Stimulated activated effector memory CD8-positive, alpha-beta T cell treated with anti-CD3 and anti-CD28 coated beads, Interleukin-12 subunit alpha, Interleukin-12 subunit beta, amount 100 ng/mL, for 72 hours (primary cell): ENCODE measurements around the gene TMEM14B.

Source experiments
- ATAC-seq: fragments of 150-1000 bp; cut with Tn5 transposase; 2 replicates; pipeline ENCODE4 v1.10.0; 2021
- DNase-seq, 2 donors: peaks; one replicate each; pipeline ENCODE4 v3.0.0; 2021 to 2022; ENCODE audit warnings: low spot score in 2 of 2
- H3K27ac Mint-ChIP-seq: one replicate; pipeline ENCODE4 v1.8.0; 2022; ENCODE audit warnings: mild to moderate bottlenecking, mixed read lengths
- H3K36me3 Mint-ChIP-seq: one replicate; pipeline ENCODE4 v1.8.0; 2022; ENCODE audit warnings: mild to moderate bottlenecking, mixed read lengths
- H3K4me1 Mint-ChIP-seq: one replicate; pipeline ENCODE4 v1.8.0; 2022; ENCODE audit warnings: mixed read lengths
- H3K4me3 Mint-ChIP-seq: one replicate; pipeline ENCODE4 v1.8.0; 2022; ENCODE audit warnings: mild to moderate bottlenecking, mixed read lengths
- H3K9me3 Mint-ChIP-seq: one replicate; pipeline ENCODE4 v1.8.0; 2022; ENCODE audit warnings: mixed read lengths

The TMEM14B gene

GRCh38 chr6:10769419-10769818, 21.8 kb downstream of the TMEM14B start:
- DNase-seq: no peak
- no peak overlapping the region for H3K27ac Mint-ChIP-seq
- ATAC-seq: no peak
- H3K4me1 Mint-ChIP-seq: no peaks in the 10 kb centered on the region
- no peak overlapping the region for H3K4me3 Mint-ChIP-seq
- H3K36me3 Mint-ChIP-seq: peaks cover 43% of the 10 kb centered on the region
- no peaks in the 10 kb centered on the region for H3K9me3 Mint-ChIP-seq

- H3K4me1 Mint-ChIP-seq: no peaks in the 10 kb centered on the region
- DNase-seq: no peak
- no peaks in the 10 kb centered on the region for H3K9me3 Mint-ChIP-seq
- no peak overlapping the region for H3K4me3 Mint-ChIP-seq
- H3K27ac Mint-ChIP-seq: peak overlapping the region; percentile 57
- no peak for ATAC-seq
- H3K36me3 Mint-ChIP-seq: peaks cover 52% of the 10 kb centered on the region
Measured at GRCh38 chr6:10771371-10771894, 23.8 kb downstream of the TMEM14B start.

- Mint-ChIP-seq H3K4me3 (no peak overlapping the region), H3K4me1 (peaks cover 6% of the 10 kb centered on the region), H3K9me3 (no peaks in the 10 kb centered on the region), H3K27ac (no peak overlapping the region), H3K36me3 (peaks cover 64% of the 10 kb centered on the region)
- no peak for DNase-seq
- ATAC-seq: no peak
Measured at GRCh38 chr6:10778230-10778629, 30.6 kb downstream of the TMEM14B start.

- no peak overlapping the region for H3K4me3 Mint-ChIP-seq
- ATAC-seq: no peak
Measured at GRCh38 chr6:10779076-10779475, 31.5 kb downstream of the TMEM14B start.

GRCh38 chr6:10791673-10792072, 44.1 kb downstream of the TMEM14B start:
- Mint-ChIP-seq H3K27ac (no peak overlapping the region), H3K36me3 (peaks cover 14% of the 10 kb centered on the region), H3K4me1 (no peaks in the 10 kb centered on the region), H3K9me3 (no peaks in the 10 kb centered on the region), H3K4me3 (no peak overlapping the region)
- peak; percentile 42 for ATAC-seq
- no peak for DNase-seq

More at GRCh38 chr6:10779076-10779475, 31.5 kb downstream of the TMEM14B start:
- no peak for DNase-seq
- H3K4me1 Mint-ChIP-seq: peaks cover 6% of the 10 kb centered on the region
- no peaks in the 10 kb centered on the region for H3K9me3 Mint-ChIP-seq
- peaks cover 61% of the 10 kb centered on the region for H3K36me3 Mint-ChIP-seq
- H3K27ac Mint-ChIP-seq: no peak overlapping the region

- Mint-ChIP-seq H3K4me3 (no peak overlapping the region), H3K27ac (no peak overlapping the region), H3K36me3 (peaks cover 14% of the 10 kb centered on the region), H3K9me3 (no peaks in the 10 kb centered on the region), H3K4me1 (no peaks in the 10 kb centered on the region)
- no peak for ATAC-seq
- DNase-seq: no peak
Measured at GRCh38 chr6:10792101-10792500, 44.5 kb downstream of the TMEM14B start.

GRCh38 chr6:10793035-10793434, 45.4 kb downstream of the TMEM14B start:
- Mint-ChIP-seq H3K4me1 (no peaks in the 10 kb centered on the region), H3K9me3 (no peaks in the 10 kb centered on the region), H3K27ac (no peak overlapping the region), H3K4me3 (no peak overlapping the region), H3K36me3 (peaks cover 14% of the 10 kb centered on the region)
- no peak for ATAC-seq
- no peak for DNase-seq

GRCh38 chr6:10793695-10794094, 46.1 kb downstream of the TMEM14B start:
- ATAC-seq (peak; percentile 58), DNase-seq (no peak)
- H3K27ac Mint-ChIP-seq: no peak overlapping the region
- H3K4me3 Mint-ChIP-seq: no peak overlapping the region
- H3K9me3 Mint-ChIP-seq: no peaks in the 10 kb centered on the region
- no peaks in the 10 kb centered on the region for H3K4me1 Mint-ChIP-seq
- peaks cover 13% of the 10 kb centered on the region for H3K36me3 Mint-ChIP-seq

- no peaks in the 10 kb centered on the region for H3K4me1 Mint-ChIP-seq
- no peak overlapping the region for H3K4me3 Mint-ChIP-seq
- no peak overlapping the region for H3K27ac Mint-ChIP-seq
- DNase-seq (no peak), ATAC-seq (no peak)
- H3K36me3 Mint-ChIP-seq: peaks cover 8% of the 10 kb centered on the region
- H3K9me3 Mint-ChIP-seq: no peaks in the 10 kb centered on the region
Measured at GRCh38 chr6:10794239-10794638, 46.6 kb downstream of the TMEM14B start.

GRCh38 chr6:10800810-10801209, 53.2 kb downstream of the TMEM14B start:
- no peak for DNase-seq
- no peak for ATAC-seq

GRCh38 chr6:10801224-10801848, 53.7 kb downstream of the TMEM14B start:
- no peaks in the 10 kb centered on the region for H3K9me3 Mint-ChIP-seq
- no peaks in the 10 kb centered on the region for H3K4me1 Mint-ChIP-seq
- H3K36me3 Mint-ChIP-seq: peaks cover 6% of the 10 kb centered on the region
- ATAC-seq: peak; percentile 86
- DNase-seq: peak; percentile 46 to 71
- no peak overlapping the region for H3K27ac Mint-ChIP-seq
- H3K4me3 Mint-ChIP-seq: no peak overlapping the region

More at GRCh38 chr6:10800810-10801209, 53.2 kb downstream of the TMEM14B start:
- no peaks in the 10 kb centered on the region for H3K9me3 Mint-ChIP-seq
- no peaks in the 10 kb centered on the region for H3K4me1 Mint-ChIP-seq
- H3K4me3 Mint-ChIP-seq: no peak overlapping the region
- peaks cover 6% of the 10 kb centered on the region for H3K36me3 Mint-ChIP-seq
- H3K27ac Mint-ChIP-seq: no peak overlapping the region
